ENCODE results near the gene COL19A1.
"Not testable (repeated sequence)": the region's sequence is repeated elsewhere in the genome, so short reads cannot be mapped to it uniquely, and the experiment has no call there.

Gene COL19A1

DNA sequence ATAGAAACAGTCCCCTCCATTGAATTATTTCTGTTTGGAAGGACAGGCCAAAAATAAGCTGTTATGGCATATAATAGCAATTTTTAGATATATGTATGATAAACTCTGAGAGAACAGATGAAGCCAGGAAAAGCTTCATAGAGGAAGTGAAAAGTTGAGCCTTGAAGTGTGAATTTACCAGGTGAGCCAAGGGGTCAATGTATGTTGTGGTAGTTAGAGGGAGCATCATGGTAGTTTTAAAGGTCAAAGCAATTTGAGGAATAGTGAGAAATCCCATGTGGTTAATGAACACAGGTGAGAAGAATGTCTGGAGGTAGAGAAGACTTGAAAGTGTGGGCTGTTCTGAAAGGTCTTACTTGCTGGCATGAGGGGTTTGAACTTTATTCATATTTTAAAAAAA, 47.0 kb downstream of the COL19A1 start:
- no peak for DNase-seq

DNA sequence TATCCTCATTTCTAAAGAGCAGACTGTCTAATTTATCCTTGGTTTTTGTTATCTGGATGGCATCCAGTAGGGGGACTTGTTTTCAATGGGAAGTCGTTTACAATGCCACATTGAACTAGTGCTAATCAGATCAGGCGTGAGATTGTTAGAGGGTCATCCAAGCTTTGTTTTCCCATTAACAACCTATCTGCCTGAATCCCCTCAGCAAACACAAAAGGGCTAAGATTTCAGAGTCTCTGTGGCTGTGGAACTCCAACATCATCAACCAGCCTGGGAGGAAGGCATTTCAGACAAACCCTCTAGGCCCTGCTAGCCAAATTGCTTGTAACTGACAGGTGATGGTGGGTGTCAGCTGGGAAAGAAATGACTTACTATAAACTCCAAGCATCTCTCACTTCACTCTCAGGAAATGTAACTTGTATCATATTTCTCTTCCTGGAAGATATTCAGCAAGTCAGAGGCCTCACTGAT, 47.7 kb downstream of the COL19A1 start:
- no peak for DNase-seq

DNA sequence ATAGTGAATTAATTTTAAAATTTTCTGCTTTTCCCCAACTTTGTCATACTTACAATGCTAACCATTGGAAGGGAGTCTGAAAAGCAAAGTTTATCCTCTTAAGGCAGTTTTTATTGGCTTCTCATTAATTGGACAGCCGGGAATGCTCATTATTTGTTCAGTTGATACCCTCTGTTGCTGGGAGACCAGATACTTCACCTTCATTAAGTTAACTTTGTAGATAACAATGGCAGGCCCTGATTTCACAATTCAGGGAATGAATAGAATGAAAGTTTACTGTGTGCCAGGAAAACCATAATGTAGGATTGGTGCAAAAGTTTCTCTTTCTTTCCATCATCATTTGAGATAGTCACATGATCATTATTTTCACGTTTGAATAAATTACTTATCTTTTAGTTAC, 49.0 kb downstream of the COL19A1 start:
- no peak for DNase-seq

DNA sequence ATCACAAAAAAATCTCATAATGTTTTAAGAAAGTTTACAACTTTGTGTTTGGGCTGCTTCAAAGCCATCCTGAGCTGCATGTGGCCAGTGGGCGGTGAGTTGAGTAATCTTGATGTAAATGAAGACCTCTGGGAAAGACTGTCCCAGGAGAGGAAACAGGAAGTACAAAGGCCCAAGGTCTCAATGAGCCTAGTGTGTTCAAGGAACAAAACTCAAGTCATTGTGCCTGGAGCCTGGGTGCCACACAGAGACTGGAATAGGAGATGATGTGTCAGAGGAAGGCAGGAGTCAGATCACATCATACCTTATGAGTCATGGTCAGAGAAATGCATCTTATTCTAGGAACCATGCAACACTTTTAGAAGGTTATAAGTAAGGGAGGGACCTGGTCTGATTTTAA, 51.5 kb downstream of the COL19A1 start:
- DNase-seq: no peak

DNA sequence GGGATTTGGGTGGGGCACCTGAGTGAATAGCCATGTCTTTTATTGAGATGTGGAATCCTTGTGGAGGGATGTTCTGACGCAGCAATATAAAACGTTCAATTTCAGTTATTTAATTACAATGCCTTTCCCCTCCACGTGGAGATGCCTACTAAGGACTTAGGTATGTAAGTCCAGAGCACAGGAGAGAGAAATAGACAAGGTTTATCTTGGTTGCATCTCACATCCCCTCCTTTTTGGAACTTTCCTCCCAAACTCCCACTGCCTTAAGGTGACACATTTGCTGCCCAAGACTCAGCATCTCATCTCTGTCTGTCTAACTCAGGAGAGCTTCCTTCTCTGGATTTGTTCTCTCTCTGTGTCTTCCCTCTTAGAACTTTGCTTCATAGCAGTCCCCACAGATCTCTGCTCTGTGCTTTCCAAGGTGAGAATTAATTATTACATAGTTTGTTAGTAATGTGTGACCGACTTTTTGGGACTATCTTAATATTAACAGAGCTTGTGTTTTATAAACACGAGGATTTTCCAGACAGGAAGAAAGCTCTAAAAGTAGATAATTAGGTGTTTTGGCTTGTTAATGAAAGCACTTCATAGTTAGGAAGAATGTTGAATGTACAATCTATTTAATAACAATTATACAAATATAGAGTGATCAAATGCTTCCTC, 52.6 kb downstream of the COL19A1 start:
- DNase-seq: no peak

DNA sequence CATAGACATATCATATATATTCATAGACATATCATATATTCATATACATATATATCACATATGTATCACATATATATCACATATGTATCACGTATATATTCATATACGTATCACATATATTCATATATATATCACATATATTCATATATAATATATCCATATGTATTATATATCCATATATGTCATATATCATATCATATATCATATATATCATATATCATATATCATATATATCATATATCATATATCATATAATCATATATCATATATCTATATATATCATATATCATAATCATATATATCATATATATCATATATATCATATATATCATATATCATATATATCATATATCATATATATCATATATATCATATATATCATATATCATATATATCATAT, 54.7 kb downstream of the COL19A1 start:
- DNase-seq: not testable (repeated sequence)

DNA sequence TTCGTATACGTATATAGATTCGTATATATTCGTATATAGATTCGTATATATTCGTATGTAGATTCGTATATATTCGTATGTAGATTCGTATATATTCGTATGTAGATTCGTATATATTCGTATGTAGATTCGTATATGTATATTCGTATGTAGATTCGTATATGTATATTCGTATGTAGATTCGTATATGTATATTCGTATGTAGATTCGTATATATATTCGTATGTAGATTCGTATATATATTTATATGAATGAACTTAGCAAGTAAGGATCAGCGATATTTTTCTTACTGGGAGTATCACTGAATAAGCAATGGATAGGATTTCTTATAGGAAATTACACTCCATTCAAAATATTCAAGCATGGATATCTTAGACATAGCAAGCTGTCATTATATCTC, 55.3 kb downstream of the COL19A1 start:
- DNase-seq: not testable (repeated sequence)

DNA sequence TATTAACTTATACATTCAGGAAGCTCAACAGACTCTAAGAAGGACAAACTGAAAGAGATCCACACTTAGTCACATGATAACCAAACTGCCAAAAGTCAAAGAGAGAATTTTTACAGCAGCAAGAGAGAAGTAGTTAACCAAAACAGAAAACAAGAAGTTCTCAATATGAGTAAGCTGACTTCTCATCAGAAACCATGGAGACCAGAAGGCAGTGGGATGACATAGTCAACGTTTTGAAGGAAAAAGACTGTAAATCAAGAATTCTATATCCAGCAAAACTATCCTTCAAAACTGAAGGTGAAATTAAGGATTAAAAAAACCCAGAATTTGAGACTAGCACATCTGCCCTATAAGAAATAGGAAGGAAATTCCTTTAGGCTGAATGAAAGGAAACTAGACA, 60.4 kb downstream of the COL19A1 start:
- DNase-seq: no peak

DNA sequence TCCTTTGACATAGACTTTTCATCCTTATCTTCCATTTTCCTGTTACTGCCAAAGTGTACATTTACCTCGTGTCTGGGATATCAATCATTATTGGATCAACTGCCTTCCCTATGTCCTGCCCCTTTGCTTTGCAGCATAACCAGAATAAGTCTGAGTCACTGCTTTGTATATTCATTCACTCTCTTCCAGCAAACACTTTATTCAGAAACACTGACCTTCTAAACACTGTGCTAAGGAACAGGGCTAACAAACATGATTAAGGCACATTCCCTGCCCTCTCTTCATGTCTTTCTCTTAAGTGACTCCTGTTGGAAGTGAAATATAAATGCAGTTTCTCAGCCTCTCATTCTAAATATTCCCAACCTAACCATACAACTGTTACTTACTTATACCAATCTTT, 66.9 kb downstream of the COL19A1 start:
- DNase-seq: no peak

DNA sequence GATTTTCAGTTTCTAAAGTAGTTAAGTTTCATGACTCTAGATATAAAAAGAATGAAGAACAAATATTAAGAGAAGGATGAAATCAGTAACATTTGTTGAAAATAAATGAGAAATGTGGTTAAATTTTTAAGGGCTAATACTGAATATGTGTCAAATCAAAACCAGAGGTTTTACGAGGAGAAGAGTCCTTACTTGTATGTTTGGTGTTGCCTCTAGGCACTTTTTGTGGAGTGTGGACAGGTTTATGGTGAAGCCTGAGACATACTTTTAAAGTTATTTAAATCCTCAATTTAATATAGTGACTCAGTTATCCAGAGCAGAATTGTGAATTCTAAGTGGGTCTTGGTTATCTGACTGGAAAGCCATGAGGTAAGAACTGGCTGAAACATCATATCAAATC, 68.7 kb downstream of the COL19A1 start:
- no peak for DNase-seq

DNA sequence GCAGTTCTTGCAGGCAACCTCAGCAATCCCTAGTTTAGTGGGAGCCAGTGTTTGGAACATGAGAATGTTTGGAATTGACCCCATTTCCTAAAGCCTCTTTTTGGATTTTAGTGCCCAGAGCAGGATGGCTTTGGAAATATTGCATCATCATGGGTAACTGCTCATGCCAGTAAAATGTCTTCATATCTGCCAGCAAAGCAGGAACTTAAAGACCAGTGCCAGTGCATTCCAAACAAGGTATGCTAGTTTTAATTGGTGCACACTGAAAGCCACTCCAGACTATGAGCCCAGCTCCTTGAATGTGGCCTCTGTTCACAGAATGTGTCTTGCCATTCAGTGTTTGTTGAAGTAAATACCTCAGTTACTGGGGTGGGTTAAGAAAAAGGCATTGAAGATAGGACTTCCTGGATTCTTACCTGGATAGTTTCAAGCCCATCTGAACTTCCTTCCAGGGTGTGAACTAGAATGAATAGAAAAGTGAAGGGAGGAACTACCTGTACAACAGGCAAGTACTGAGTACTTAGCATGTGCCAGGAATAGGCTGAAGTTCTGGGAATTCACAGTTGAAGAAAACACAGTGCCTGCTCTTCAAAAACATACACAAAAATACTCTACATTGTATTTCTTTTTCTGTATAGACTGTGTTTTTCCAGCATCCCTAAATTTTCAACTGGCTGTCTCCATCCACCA, 70.5 kb downstream of the COL19A1 start:
- no peak for DNase-seq

DNA sequence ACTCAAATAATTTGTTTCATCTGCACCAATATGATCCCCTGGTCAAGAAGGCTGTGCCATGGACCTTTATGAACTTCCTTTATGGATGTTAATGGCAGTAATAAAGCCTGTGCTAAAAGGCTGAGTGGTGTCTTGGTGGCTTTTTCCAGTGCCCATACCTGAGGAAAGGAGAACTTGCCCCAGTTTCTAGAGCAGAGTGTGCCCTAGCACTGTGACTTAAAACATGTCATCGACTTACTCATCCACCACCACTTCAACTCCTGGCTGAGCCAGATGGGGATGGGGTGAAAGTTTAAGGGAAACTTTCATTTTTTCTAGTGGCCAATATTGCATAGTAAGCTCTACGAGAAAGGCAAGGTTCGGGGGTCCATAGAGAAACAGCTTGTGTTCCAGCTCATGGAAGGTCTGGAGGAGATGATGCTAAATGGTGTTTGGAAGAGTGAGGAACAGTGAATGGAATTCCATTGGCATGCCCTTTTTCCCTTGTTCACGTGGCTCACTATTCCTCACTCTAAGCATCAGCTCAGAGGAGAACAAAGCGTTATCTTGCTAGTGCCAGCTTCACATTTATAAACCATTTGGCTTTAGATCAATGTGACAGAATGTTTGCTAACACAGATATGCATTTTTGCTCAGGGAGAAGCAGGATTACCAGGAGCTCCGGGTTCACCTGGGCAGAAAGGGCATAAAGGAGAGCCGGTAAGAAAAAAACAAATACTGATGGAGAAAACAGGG, 71.2 kb downstream of the COL19A1 start:
- no peak for DNase-seq

DNA sequence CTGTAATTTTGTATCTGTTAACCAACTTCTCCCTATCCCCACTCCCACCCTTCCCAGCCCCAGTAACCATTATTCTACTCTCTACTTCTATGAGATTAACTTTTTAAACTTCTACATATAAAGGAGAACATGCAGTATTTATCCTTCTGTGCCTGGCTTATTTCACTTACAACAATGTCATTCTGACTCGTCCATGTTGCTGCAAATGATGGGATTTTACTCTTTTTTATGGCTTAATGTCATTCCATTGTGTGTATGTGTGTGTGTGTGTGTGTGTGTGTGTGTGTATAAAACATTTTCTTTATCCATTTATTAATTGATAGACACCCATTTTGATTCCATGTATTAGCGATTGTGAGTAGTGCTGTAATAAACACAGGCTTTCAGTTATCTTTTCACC, 76.1 kb downstream of the COL19A1 start:
- DNase-seq: no peak

DNA sequence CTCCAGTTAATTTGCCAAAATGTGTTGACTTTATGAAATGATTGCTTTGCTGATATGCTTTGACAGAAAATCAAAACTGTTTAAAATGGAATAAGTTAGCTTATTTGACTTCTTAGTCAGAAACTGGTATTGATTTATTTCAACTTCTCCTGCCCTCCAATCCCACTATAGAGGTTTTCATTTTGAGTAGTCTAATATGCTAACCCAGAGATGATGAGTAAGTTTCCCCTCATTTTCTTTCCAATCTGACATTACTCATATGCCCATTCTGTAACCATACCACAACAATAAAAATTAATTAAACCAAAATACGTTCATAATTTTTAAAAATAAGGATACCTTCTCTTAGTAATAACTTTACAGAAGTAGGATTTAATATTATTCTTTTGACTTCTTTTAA, 78.8 kb downstream of the COL19A1 start:
- DNase-seq: no peak

DNA sequence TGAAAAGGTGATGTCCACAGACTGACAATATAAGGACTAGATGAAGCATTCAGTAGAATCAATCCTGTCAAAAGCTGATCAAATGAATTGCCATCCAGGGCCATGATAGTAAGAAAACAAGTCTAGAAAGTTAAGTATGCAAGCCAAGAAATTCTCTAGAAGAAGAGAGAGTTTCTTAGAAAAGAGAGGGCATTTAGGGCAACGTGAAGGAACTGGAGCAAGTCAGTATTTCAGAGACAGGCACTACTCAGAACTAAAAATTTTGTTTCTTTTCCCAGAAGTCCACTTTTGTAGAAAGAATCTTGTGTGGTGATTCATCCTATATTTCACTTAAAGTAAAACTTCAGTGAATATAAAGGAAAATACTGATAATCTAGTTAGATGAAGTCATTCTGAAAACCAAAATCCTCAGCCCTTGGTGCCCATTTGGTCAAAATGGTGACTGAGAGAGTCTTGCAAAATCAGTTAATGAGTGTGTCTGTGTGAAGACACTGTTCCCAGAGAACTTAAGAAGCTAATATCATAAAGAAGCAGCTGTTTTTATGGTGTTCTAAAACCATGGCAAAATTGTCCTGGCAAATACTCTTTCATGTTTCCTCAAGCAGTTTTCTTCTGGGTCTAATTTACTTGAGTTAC, 82.2 kb downstream of the COL19A1 start:
- DNase-seq: no peak

DNA sequence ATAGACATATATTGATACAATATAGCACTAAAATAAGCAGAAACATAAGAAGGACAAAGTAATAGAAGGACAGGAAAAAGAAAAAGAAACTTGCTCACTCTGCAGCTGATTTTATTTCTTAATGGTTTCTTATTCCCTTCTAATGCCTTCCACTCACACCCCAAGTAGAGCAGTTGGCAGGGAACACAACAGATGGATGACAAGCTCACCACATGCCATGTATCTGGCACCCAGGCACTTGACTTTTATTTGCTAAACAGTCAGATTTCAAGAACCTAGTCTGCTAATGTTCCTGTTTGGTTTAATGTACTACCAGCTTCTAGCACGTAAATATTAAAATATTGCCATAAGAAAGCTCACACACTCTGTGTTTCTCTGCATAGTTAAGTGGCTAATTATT, 87.1 kb downstream of the COL19A1 start:
- no peak for DNase-seq

DNA sequence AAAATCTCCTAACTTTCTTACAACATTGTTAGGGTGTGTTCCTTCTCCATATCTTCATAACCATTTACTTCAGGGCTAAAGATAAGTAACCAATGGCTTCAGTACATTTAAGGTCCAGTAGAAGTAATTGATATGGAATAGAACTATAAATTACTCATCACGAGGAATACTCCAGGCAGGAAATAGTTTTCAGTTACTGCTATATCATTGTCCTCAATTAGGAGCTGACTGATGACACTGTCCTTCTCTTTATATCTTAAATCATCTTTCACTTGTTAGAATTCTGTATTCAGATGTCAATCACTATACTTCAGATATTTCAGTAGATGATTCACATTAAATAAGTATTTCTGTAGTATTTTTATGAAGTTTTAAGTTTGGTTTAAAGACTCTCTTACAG, 88.4 kb downstream of the COL19A1 start:
- DNase-seq: no peak

DNA sequence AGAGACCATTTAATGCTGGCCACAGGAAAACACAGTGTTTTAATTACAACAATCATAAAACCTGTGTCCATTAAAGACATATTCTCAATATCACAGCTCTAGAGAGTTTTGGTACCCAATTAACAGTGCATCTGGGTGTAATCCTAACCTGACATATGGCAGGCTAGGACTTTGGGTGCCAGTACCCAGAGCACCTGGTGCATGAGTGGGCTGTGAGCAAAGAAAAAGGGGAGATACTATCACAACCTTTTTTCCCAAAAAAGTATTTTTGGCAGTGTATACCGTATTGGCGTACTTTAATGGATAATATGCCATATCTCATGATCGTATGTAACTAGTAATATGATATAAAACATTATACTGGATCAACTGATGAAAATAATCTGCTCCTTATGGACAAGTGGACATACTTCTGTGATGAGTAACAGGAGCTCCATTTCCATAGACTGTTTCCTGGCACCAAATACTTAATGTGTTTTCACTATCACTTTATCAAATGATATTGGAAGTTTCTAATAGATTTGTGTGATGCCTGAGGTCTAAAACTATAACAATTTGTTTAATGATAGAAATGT, 91.7 kb downstream of the COL19A1 start:
- no peak for DNase-seq

DNA sequence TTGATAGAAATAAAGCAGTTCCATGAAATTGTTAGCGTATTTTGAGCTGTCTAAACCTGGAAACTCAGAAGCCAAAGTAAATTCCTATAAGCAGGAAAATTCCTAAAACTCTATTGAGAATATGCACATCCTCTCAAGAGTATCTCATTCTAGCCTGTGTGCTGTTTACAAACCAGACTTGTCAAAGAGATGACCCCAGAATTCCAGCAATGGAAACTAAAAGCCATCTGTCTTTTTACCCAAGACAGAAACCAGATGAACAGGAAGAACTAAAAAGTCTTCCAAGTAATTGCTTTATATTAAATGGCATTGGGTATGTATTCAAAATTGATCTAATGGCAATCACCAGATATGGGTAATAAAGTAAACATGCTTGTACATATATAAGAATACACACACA, 92.6 kb downstream of the COL19A1 start:
- DNase-seq: no peak

DNA sequence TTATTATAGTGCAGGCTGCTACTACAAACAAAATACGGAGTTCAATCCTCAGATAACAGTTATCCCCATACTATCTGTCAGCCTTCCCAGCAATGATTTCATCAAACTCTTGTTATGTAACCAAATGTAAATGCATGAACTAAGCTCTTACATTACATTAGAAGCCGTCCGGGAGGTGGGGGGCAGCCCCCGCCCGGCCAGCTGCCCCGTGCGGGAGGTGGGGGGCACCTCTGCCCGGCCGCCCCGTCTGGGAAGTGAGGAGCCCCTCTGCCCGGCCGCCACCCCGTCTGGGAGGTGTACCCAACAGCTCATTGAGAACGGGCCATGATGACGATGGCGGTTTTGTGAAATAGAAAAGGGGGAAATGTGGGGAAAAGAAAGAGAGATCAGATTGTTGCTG, 99.6 kb downstream of the COL19A1 start:
- DNase-seq: not testable (repeated sequence)

DNA sequence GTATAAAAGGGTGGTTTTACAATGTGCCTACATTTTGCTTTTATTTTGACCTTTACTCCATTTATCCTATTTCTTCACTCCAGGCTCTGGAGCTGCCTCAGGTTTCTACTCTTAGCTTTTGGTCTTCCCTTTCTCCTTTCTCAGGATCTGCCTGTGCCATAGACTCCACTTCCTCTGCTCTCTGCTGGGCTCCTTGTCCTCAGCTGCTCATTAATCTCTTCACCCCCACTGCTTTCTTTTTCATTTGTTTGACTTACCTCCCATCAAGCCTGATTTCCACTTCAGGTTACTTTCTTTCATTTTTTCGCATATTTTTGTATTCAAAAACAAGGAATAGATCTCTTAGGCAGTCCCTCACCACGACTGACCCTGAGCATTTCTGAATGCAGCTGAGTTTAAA, 106.8 kb downstream of the COL19A1 start:
- no peak for DNase-seq

DNA sequence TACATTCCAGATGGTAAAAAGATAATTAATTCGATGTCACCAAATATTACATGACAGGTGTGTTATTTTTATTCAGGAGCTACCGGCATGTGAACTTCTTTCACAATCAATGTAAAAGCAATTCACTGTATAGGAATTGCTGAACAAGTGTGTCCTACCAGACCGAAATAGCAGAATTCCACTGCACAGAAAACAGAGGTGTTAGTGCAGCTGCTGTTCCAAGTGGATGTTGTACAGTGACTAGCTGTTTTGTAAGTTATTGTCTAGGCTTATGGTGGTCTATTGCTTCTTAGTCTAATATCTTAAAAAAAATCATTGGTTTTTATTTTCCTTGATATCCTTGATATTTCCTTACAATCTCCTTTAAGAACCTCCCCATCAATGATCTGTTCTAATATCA, 107.4 kb downstream of the COL19A1 start:
- DNase-seq: no peak

DNA sequence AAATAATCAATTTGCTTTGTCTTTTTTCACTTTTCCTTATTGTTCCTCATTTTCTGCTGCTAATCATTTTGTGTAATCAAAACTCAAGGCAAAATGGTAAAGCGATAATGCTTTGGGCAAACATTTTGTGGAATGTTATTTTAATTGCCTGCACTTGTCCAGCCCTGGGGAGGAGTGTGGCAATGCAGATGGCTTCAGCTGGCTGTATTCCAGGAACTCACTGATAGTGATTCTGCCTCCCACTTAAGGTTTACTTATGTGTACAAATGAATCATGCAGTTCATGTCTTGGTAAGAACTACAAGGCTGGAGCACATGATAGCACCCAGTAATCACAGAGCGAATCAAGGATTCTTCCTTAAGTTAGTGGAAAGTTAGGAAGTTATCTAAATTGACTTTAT, 107.8 kb downstream of the COL19A1 start:
- DNase-seq: no peak

All from GDM1 (cell line).